ENCODE data around the gene EGFL7.

EGFL7 gene

DNA sequence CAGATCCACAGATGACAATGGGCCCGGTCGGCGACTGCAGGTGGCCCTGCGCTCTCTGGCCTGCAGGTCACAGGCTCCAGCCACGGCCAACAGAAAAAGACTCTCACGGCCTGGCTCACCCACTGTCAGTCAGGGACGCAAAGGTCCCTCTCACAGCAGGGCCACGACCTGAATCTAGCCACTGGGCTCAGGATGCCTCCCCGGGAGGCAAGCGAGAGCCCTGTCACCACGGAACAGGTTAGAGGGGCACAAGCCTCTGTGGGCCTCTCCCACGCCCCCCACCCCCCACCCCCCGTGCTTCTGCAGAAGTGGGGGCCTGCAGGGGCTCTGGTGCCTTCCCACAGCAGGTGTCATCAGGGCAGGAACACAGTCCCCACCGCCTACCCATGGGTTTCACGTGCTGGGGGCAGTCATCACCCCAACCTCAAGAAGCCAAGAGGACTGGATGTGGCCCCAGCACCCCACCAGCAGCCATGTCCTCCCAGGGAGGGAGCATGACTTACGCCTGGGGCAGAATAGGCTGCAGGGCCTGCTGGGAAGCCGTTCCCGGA is 17.3 kb upstream of the EGFL7 start:
- DNase-seq: no peak

DNA sequence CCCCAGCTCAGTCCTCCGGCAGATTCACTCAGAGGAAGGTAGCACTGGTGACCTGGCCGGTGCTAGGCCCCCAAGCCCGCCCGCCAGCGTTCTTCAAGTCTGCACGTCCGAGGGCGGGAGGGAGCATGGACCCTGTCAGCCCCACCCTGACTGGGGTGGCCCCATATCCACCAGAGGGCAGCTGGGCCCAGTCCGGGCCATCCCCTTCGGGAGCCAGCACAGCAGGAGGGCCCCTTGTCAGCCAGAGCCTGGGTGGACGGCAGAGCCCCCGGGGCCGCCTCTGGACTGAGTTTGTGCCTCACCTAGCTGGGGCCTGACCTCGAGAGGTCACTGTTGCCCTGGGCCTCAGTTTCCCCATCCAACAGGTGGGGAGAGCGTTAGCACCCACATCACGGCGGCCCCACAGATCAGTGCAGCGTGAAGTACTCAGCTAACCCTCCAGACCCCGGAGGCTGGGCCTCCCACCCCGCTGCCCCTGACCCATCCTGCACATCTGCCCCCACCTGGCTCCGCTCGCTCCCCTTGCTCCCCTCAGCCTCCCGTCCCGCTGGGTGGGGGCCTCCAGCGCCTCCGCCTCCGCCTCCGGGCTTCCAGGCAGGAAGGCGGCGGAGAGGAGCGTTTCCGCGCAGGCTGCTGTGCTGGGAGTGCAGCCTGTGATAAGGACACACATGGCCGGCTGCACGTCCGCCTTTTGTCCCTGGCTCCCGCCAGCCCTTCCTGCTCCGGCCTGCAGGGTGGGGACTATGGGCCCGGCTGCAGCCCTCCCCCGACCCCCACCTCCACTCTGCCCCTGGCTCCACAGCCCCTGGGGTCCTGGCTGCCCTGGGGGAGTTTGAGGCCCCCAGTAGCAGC is 16.6 kb upstream of the EGFL7 start:
- DNase-seq: no peak

DNA sequence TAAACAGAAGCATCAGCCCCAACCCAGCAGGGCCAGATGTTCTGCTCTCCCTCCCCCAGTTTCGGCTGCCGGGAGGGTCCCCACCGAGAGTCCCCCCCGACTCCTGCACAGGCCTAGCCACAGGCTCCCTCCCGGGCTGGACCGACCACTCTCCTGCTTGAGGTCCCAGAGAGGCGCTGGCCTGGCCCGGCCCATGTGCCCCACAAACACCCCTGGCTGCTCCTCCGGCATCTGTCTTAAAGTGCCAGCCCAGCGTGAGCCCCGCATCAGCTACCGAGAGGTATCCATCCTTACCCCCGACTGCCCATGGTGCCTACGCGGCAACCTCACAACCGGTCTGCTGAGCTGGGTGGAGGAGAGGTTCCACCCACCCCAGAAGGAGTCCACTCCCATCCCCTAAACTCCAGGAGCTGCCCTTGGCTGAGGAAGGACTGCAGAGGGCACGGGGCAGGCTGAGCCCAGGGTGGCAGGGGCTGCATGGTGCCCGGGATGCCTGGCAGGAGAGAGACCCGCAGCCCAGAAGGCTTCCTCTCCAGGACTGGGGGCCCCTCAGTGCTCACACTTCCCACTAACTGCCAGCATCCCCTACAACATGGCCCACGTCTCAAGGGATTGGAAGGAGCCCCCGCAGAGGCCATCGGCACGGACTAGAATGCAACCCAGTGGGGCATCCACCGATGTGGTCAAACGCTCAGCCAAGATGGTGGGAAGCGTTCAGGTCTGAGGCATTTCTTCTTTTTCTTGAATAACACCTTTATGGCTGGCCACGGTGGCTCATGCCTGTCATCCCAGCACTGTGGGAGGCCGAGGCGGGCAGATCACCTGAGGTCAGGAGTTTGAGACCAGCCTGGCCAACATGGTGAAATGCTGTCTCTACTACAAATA is 15.6 kb upstream of the EGFL7 start:
- DNase-seq: no peak

DNA sequence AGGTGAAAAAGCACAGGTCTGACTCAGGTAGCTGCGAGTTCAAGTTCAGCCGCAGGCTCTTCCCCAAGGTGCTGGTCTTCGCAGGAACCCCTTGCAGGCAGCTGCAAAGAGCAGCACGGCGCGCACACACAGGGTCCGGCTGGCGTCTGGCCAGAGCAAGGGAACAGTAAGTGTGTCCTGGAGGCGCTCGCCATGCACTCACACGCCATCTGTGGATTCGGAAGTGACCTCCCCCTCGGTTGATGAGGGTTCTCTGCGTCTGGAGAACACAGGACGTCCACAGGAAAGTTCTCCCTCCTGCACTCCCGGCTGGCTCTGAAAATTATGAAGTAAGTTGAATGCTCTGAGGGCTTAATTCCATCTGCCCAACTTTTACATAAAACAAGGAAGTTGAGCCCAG is 14.0 kb upstream of the EGFL7 start:
- no peak for DNase-seq

DNA sequence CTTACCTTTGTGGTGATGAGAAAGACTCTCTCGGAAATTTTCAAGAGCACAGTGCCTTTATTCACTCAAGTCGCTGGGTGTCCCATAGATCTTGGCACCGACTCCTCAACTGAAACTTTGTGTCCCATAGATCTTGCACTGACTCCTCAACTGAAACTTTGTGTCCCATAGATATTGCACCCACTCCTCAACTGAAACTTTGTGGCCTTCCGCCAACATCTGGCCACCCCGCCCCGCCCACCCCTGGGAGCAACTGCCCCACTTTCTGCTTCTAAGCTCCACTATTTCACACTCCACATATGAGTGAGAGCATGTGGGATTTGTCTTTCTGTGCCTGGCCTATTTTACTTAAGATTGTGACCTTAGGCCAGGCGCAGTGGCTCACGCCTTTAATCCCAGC is 12.7 kb upstream of the EGFL7 start:
- DNase-seq: no peak

DNA sequence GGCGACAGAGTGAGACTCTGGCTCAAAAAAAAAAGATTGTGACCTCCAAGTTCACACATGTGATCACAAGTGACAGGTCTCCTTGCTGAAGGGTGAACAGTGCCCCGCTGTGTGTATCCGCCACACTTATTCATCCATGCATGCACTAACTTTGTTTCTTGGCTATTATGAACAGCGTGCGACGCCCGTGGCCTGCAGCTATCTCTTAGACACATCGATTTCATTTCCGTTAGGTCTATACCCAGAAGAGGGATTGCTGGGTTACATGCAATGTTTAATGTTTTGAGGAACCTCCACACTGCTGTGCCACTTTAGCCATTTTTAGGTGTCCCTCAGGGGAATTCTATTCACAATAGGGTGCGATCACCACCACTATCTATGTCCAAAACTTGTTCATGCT is 12.1 kb upstream of the EGFL7 start:
- no peak for DNase-seq

DNA sequence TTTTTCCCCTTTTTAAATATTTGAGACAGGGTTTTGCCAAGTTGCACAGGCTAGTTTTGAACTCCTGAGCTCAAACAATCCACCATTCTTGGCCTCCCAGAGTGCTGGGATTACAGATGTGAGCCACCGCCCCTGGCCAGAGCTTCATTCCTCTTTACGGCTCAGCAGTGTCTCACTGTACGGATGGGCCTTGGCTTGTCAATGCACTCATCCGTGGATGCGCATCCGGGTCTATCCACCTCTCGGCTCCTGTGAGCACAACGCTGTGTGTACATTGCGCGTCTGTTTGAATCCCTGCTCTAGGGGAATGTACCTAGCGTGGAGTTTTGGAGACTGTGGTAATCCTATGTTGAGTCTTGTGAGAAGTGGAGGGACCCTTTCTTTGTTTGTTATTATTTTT is 10.9 kb upstream of the EGFL7 start:
- DNase-seq: no peak

DNA sequence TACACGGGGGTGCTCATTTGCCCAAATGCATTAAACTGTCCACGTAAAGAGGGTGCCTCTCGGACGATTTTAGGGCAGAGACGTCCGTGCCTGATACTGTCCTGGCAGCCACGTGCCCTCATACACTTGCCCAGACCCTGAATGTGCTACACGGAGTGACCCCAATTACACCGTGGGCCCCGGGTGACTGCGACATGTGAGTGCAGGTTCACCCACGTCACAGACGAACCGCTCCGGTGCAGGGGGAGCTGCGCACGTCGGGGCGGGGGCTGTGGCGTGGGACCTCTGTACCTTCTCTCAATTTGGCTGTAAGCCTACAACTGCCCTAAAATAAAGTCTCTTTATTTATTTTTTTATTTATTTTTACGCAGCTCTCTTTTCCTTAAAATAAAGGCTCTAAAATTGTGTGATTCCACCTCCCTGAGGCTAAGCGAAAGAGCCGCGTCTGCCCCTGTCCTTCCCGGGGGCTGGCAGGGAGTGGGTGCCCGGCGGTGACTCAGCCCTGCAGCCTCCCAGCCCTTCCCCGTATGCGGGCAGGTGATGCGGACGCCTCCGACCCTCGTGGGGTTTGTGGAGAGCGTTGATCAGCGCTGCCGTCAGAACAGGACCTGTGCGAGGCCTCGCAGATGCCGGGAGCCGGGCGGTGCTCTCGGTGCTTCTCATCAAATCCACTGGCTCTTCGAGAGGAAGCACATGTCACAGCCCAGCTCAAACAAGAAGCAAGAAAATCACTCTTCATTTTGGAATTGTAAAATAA is 9.2 kb upstream of the EGFL7 start:
- no peak for DNase-seq

DNA sequence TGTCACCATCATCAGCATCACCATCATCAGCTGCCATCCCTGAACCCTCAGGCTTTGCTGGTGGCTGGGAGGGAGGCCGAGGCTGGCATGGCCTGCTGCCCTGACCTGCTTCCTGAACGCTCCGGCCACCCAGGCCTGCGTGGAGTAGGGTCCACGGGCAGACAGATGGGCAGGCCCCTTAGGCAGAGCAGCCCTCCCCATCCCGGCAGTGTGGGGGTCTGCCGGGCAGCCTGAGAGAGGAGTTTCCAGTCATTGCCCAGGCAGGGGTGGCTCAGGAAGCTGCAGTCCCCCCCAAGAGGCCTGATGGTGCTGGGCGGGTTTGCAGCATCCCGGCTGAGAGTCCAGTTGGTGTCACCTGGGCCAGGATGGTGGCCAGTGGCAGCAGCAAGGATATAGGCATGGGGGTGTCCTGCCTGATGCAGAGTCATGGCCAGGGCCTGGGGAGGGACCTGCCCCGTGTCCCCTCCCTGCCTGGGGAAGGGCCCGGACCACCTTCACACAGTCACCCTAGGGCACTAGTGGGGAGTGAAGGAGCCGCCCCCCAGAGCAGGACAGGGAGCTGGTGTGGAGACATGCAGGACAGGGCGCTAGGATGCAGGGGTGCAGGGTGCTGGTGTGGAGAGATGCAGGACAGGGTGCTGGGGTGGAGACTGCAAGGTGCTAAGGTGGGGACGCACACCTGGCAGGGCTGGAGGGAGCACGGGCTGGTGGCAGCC is 7.7 kb upstream of the EGFL7 start:
- DNase-seq: no peak

DNA sequence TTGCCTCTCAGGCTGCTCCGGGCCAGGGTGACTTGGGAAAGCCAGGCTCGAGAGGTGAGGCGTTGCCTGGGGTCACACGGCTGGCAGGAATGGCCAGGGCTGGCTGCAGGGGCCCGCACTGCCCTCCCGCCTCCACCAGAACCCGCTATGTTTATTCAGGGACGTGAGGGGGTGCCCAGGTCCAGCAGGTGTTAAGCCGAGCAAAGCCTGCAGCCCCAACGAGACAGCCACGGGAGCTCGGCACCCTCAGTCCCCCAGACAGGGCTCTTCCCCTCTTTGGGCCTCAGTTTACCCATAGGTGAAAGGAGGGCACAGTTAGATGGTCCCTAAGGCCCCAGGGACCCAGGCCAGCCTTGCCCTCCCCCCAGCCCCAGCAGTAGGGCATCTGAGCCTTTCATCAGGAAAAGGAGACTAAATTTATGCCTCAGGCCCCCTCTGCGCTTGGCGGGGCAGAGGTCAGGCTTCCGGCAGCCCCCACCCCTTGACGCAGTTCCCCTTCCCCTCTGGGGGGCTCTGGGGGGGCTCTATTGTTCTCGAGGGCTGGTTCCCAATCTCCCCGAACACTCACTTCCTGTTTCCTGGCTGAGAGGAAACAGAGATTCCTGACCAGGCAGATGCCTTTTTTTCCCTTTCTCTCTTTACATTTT is 7.1 kb upstream of the EGFL7 start:
- DNase-seq: no peak

DNA sequence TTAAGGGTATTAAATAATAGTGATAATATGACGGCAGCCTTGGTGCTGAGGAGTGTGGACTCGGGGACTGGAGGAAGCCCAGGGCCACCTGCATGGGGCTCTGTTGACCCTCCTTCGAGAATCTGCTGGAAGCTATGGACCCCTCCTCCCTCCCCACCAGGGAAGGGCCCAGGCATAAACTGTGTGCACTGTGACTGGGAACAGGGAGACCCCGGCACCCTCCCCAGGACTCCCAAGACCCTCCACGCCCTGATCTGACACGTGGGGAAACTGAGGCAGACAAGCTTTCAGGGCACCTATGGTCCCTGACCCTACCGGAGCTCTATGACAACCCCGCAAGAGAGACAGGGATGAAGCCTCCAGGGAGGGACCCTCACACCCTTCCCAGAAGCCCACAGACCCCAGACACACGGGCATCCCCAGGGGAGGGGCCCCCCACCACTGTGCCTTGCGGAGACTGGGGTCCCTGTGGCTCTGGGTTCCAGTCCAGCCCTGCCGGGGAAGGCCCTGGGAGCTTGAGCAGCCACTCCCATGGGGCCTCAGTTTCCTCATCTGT is 6.5 kb upstream of the EGFL7 start:
- no peak for DNase-seq

DNA sequence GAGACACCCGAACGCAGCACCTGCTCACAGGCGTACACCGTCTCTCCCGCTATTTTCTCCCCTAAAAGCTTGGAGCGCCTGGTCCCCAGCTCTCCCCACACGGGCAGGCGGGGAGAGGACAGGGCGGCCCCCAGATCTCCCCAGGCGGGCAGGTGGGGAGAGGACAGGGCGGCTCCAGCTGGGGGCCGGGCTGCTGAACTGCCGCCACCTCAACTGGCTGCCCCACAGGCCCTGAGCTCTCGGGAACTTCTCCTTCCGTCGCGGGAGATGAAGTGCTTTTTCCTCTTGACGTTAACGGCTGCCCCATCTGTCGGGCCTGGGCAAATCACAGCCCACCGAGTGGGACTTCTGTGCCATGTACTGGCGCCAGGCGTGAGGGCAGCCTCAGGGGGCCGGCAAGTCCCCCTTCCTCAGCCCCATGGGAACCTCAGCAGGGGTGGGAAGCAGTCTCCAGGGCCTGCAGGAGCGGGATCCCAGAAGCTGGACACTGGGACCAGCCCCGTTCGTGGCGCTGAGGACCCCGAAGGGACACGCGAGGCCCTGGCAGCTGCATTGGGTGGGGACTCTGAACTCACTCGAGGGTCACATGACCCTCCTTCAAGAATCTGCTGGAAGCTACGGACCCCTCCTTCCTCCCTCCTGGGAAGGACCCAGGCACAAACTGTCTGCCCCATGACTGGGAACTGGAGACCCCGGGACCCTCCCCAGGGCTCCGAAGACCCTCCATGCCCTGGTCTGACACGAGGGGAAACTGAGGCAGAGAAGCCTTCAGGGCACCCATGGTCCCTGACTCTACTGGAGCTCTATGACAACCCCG is 5.7 kb upstream of the EGFL7 start:
- DNase-seq: no peak

DNA sequence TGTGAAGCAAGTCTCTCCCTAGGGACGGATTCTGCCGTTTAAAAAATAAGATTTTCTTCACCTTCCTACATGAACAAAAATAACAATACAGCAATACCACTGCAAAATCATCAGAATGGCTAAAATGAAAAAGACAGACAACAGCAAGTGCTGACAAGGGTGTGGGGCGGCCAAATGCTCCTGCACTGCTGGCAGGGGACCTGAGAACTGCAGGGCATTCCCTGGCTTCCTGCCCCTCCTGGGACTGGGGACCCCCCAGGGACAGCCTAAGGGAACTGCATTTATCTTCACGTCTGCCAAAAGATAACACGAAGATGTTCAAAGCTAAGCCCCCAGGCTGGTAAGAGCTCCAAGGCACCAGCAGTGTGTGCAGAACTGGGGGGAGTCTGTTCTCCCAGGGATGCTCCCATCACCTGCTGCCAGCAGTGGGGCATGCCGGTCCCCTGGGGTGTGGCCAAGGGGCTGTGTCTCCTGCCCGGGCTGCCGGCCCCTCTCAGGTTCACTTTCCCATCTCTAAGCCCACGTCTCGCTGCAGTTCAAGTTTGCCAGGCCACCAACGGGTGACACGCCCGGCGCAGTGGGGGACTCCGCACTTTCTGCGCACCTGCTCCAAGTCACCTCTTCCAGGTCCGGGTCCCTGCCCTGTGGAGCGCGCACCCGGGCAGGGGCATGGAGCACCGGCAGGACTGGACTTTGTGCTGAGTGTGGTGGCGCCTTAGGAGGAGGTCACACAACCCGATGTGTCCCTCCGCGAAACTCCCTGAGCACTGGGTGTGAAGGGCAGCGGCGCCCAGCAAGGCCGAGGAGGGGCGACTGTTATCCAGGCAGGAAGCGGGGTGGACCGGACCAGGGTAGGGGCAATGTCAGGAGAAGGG is 4.5 kb upstream of the EGFL7 start:
- DNase-seq: no peak

DNA sequence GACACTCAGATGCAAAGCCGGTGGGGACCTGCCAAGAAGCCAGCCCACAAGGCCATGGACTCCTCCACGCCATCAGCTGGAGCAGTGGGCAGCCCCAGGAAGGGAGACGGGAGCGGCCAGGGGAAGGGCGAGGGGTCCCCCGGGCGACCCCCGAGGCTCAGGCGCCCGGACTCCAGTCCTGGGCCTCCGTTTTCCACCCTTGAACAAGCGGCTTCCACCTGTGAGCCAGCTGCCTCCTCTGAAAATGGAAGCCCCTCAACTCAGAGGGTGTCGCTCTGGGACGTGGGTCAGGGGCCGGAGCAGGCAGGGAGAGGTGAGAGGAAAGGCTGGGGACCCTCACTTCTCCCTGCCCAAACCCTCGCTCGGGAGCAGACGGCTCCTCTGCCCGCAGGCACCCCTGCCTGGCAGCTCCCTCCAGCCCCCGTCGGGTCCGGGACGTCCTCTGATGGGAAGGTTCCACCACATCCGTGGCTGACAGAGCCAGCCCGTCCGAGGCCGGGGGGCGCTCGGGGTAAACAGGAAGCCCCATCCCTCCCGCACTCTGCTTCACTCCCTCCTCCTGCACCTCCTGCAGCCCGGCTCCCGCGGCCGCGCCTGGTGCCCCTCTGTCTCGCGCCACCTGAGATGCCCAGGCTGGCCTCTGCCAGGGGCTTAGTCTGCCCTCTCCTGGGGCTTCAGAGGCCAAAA is 3.7 kb upstream of the EGFL7 start:
- DNase-seq: no peak

DNA sequence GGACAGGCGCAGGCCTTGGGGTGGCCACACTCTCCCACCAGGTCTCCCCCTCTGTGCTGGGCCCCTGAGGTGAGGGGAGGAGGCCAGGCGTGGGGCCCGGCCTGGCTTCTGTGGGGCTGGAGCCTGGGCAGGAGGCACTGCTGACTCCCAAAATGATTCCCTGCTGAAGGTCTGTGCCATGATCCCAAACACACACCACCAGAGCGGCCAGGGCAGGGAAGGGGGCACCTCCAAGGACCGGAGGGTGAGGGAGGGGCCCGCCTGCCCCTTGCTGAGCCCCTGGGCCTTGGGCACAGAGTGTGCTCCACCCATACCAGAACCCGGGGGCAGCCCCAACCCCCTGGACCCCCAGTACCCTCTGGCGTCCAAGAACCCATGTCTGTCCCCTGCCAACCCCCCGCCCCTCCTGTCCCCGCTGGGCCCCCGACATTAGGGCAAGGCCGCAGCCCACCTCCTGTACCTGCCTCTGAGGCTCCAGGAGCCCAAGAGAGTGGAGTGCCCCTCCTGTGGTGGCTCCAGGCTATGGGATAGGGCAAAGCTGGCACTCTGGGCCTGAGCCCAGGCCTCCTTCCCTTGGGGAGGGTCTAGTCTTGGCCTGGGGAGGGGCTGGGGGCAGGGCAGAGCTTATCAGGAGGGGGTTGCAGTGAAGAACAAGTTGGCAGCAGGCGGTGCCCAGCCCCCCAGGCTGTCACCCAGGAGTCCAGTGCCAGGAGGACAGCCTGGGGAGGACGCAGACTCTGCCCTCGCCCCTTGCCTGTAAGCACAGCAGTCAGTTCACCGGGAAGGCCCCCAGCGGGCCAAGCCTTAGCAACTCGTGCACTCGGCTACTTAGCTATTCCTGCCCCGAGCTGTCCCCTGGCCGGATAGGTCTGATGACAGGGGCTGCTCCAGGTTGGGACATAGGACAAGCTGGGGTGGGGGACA is 2.6 kb upstream of the EGFL7 start:
- no peak for DNase-seq

DNA sequence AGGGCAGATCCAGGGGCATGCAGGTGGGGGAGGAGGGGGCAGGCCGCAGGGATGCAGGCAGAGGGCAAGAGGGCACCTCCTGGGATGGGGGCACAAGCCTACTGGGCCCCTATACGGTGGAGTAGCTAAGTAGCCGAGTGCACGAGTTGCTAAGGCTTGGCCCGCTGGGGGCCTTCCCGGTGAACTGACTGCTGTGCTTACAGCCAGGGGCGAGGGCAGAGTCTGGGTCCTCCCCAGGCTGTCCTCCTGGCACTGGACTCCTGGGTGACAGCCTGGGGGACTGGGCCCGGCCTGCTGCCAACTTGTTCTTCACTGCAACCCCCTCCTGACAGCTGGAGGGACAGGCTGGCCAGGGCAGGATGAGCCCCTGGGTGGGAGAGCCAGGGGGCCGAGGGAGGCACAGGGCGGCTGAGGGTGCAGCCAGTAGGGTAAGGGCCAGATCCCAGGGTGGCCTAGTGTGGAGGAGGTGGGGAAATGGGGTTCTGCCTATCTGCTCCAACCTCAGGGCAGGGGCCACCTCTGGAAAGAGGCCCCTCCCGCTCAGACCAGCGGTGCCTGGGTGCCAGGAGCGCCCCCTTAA is 1.7 kb upstream of the EGFL7 start:
- DNase-seq: no peak

DNA sequence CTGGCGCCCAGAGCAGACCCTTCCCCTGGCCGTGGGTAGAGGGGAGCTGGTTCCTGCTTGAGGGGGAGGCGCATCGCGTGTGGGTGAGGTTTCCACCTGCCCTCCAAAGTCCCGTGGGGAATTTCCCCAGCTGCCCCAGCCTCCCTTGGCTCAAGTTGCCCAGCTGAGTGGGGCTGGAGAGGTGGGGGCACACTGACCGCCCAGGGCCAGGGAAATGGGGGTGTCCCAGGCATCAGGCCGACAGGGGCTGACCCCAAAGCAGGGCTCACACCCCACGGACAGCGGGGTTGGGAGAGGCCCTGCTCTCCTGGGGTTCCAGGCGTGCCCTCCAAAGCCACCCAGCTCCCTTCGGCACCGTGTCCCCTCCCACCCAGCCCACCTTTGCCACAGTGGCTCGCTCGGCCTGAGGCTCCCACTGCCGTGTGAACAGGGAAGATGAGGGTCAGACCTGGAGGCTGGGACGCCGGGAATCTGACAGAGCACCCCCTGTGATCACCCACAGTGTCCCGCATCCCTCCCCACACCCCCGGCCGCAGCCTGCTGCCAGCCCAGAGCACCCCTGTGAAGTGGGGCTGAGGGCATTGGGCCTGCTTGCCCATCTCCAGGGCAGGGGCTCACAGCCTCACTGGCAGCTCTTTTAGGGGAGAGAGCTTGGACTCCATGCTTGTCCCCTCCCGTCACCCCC is 933 bp upstream of the EGFL7 start:
- DNase-seq: no peak

Measured in NCI-H526 treated with DMSO at 0.1 percent for 48 hours (cell line).